K562 (cell line): ENCODE measurements around the gene FRMD4B. TPM values are rescaled to one million over a fixed set of nuclear protein-coding genes. Genes with fewer than 3 reads are reported as not detected.

Source experiments
- ATAC-seq: fragments of 200-7000 bp; cut with Tn5 transposase; 3 replicates; pipeline ENCODE4 v1.9.1; 2020; ENCODE audit warnings: moderate library complexity
- BruUV-seq: library from RNA; stranded (reverse); fragments of 400-500 nt; replicated peaks from 2 replicates; lab custom pipeline; 2021; lab: Mats Ljungman, UMichigan
- CTCF ChIA-PET: fragments of 300-600 bp; formaldehyde crosslinking; extraction: SDS; loops from one replicate; lab custom pipeline; 2021; ENCODE audit warnings: low intra/inter-chr PET ratio; lab: Yijun Ruan, JAX
- POLR2A ChIA-PET: fragments of 300-600, 350-650 bp; sonication (Branson Sonifier 250); formaldehyde crosslinking; extraction: SDS; loops from one replicate; lab custom pipeline; 2021; ENCODE audit warnings: antibody characterized with exemption, inconsistent platforms; lab: Yijun Ruan, JAX
- DNase-seq, 4 experiments: peaks; one replicate each; pipeline versions ENCODE4 v3.0.0 to v3.0.0-alpha.2; 2011 to 2018; ENCODE audit warnings: low spot score in 3 of 4, mixed read lengths in 3 of 4; ENCODE audit errors: extremely low read depth in 1 of 4
- FAIRE-seq: peaks from 2 replicates; lab custom pipeline; 2011; peaks lifted over from hg19 to GRCh38; lab: Jason Lieb, UNC
- H2AFZ ChIP-seq: 2 replicates; pipeline ENCODE4 v1.6.0; 2011; ENCODE audit warnings: low read depth, low read length, control low read depth, inconsistent platforms
- H3K27ac ChIP-seq: fragments of 200-600 bp; 3 replicates; pipeline ENCODE4 v1.8.0; 2011; ENCODE audit warnings: low read depth, mild to moderate bottlenecking, control low read depth, inconsistent platforms, low read length, moderate library complexity, mixed read lengths; ENCODE audit errors: extremely low read depth
- H3K27me3 ChIP-seq, 2 experiments: fragments of 300-600 bp in 1 of 2; 2 replicates in 1 of 2; 3 replicates in 1 of 2; pipeline versions ENCODE4 v1.6.0 to v1.8.0; 2011; ENCODE audit warnings: inconsistent platforms in 2 of 2, low read length in 2 of 2, mild to moderate bottlenecking in 1 of 2, mixed read lengths in 1 of 2, moderate library complexity in 1 of 2; ENCODE audit not compliant: control insufficient read depth in 2 of 2, insufficient read depth in 2 of 2
- H3K36me3 ChIP-seq: fragments of 300-600 bp; 3 replicates; pipeline ENCODE4 v1.8.0; 2011; ENCODE audit warnings: mild to moderate bottlenecking, low read length, inconsistent platforms; ENCODE audit not compliant: control insufficient read depth, insufficient read depth
- H3K4me1 ChIP-seq, 2 experiments: fragments of 200-600 bp in 1 of 2; replicated peaks in 1 of 2; 2 replicates in 1 of 2; 3 replicates in 1 of 2; pipeline versions ENCODE4 v1.5.1 to v1.8.0; 2011; ENCODE audit warnings: inconsistent platforms in 2 of 2, low read length in 2 of 2, mild to moderate bottlenecking in 1 of 2, mixed read lengths in 1 of 2, moderate library complexity in 1 of 2; ENCODE audit not compliant: control insufficient read depth in 2 of 2, insufficient read depth in 2 of 2
- H3K4me2 ChIP-seq: 2 replicates; pipeline ENCODE4 v1.6.1; 2011; ENCODE audit warnings: low read length, control low read depth, inconsistent platforms, mixed read lengths; ENCODE audit not compliant: insufficient read depth
- H3K4me3 ChIP-seq: fragments of 200-600 bp; sonication (generic), shearing (Covaris generic); 2 replicates; pipeline ENCODE4 v1.5.1; 2016; ENCODE audit warnings: control low read depth, inconsistent platforms
- H3K79me2 ChIP-seq: fragments of 200-600 bp; 3 replicates; pipeline ENCODE4 v1.8.0; 2011; ENCODE audit warnings: low read length, inconsistent platforms; ENCODE audit not compliant: control insufficient read depth, insufficient read depth
- H3K9ac ChIP-seq, 2 experiments: 2 replicates each; pipeline versions ENCODE4 v1.6.0 to v1.6.1; 2011; ENCODE audit warnings: low read depth in 2 of 2, low read length in 2 of 2, control low read depth in 1 of 2, inconsistent platforms in 1 of 2, mild to moderate bottlenecking in 1 of 2, mixed read lengths in 1 of 2; ENCODE audit not compliant: insufficient read depth in 1 of 2
- H3K9me1 ChIP-seq: one replicate; pipeline ENCODE4 v1.6.0; 2011; ENCODE audit warnings: inconsistent platforms, mild to moderate bottlenecking, low read length, moderate library complexity; ENCODE audit not compliant: control insufficient read depth, insufficient read depth
- H3K9me3 ChIP-seq: replicated peaks from 2 replicates; pipeline ENCODE4 v1.5.1; 2011; ENCODE audit warnings: low read depth, low read length, inconsistent platforms; ENCODE audit not compliant: control insufficient read depth, insufficient read depth
- H4K20me1 ChIP-seq: replicated peaks from 2 replicates; pipeline ENCODE4 v1.6.1; 2011; ENCODE audit warnings: low read length, inconsistent platforms, mixed read lengths; ENCODE audit not compliant: control insufficient read depth, insufficient read depth
- BHLHE40 ChIP-seq: IDR thresholded peaks from 2 replicates; pipeline ENCODE4 v1.6.1; 2011; ENCODE audit warnings: low read length, improper control_type of control experiment
- SIN3B ChIP-seq: fragments of 450-650 bp; IDR thresholded peaks from 2 replicates; pipeline ENCODE4 v1.6.1; 2017; ENCODE audit warnings: low read depth, mild to moderate bottlenecking, moderate library complexity
- SMARCA5 ChIP-seq: fragments of 450-650 bp; IDR thresholded peaks from 2 replicates; pipeline ENCODE4 v1.6.1; 2016
- WGBS: fragments of 100-300 bp; shearing (Covaris generic); methylation state at CpG from one replicate; pipeline ENCODE4 v1.1.6; 2016; ENCODE audit warnings: low coverage, mixed read lengths; ENCODE audit not compliant: insufficient coverage; ENCODE audit errors: missing lambda C conversion rate; 5-methylcytosine and 5-hydroxymethylcytosine counted together
- in situ Hi-C: fragments of 300-500 bp; cut with MboI; formaldehyde crosslinking; loops from 4 replicates; pipeline ENCODE4 v1.15.0; 2018; ENCODE audit warnings: inconsistent platforms, mixed read lengths
- intact Hi-C: fragments of 100-400 bp; cut with micrococcal nuclease; formaldehyde crosslinking; loops from 2 replicates; pipeline ENCODE4 v1.14.2; 2022
- polyA plus RNA-seq, 8 experiments: library from polyadenylated mRNA; depleted of rRNA in 4 of 8; stranded (reverse) in 5 of 8; unstranded in 3 of 8; fragments of >200 nt; fragmentation: Nextera tagmentation in 2 of 8; fragmentation: Illumina TruSeq in 1 of 8; extraction: Ambion mirVana in 2 of 8; extraction: Trizol in 1 of 8; gene quantifications; 2 replicates each; pipeline versions ENCODE4 v1.2.1 to v1.2.3, GENCODE V29; 2011 to 2014; ENCODE audit warnings: inconsistent platforms in 1 of 8, missing spikeins in 1 of 8
- total RNA-seq, 7 experiments: library from RNA; depleted of rRNA in 6 of 7; stranded (reverse); fragments of >200 nt in 6 of 7; fragmentation: Illumina TruSeq in 2 of 7; extraction: Trizol in 2 of 7; gene quantifications; 2 replicates each; pipeline versions ENCODE4 v1.2.1 to v1.2.3, GENCODE V29; 2011 to 2021; ENCODE audit warnings: low replicate concordance in 1 of 7
- TF ChIP-seq, protein P1 (sequence below): fragments of 250-450 bp; sonication (Bioruptor Pico); IDR thresholded peaks from 2 replicates; pipeline ENCODE4 v1.4.0; 2020
- TF ChIP-seq, protein P2 (sequence below): sonication (generic); formaldehyde crosslinking; IDR thresholded peaks from 2 replicates; pipeline ENCODE4 v1.8.1; 2023; ENCODE audit warnings: mild to moderate bottlenecking, missing genetic modification reagents

FRMD4B gene
- total and polyA plus RNA-seq, 9 of the 15 experiments (the other 6 are each of a cell fraction or from before 2014, with no cell fraction given) = 0.03 to 0.09 (median 0.04) TPM; not detected in 3

GRCh38 chr3:69292959-69293574, 92.8 kb downstream of the FRMD4B start:
- FAIRE-seq = no peak
- POLR2A ChIA-PET = no interaction called here

More at GRCh38 chr3:69292959-69293574, 92.8 kb downstream of the FRMD4B start:
- intact Hi-C loops (no loop called here), in situ Hi-C loops (no loop called here)
- ATAC-seq (no peak), DNase-seq (no peak)
- Histone ChIP-seq H3K4me2 (no peak overlapping the region), H2AFZ (no peak overlapping the region), H3K79me2 (no peaks in the 10 kb centered on the region), H3K27me3 (peaks cover 7% of the 10 kb centered on the region in 2 experiments; a peak in 2 of 5 replicates), H3K4me1 (no peaks in the 10 kb centered on the region), H4K20me1 (no peaks in the 10 kb centered on the region), H3K9me3 (no peaks in the 10 kb centered on the region), H3K9ac (no peak overlapping the region), H3K36me3 (no peaks in the 10 kb centered on the region), H3K4me3 (no peak overlapping the region), H3K27ac (no peak overlapping the region), H3K9me1 (no peaks in the 10 kb centered on the region)
- no TSS peak for BruUV-seq
- CTCF ChIA-PET = no interaction called here
- WGBS = 1% methylated on average over 7 of the region's 7 CpGs
- TF ChIP-seq SMARCA5 = no peak
- TF ChIP-seq SIN3B = no peak
- TF ChIP-seq, protein P1, sequence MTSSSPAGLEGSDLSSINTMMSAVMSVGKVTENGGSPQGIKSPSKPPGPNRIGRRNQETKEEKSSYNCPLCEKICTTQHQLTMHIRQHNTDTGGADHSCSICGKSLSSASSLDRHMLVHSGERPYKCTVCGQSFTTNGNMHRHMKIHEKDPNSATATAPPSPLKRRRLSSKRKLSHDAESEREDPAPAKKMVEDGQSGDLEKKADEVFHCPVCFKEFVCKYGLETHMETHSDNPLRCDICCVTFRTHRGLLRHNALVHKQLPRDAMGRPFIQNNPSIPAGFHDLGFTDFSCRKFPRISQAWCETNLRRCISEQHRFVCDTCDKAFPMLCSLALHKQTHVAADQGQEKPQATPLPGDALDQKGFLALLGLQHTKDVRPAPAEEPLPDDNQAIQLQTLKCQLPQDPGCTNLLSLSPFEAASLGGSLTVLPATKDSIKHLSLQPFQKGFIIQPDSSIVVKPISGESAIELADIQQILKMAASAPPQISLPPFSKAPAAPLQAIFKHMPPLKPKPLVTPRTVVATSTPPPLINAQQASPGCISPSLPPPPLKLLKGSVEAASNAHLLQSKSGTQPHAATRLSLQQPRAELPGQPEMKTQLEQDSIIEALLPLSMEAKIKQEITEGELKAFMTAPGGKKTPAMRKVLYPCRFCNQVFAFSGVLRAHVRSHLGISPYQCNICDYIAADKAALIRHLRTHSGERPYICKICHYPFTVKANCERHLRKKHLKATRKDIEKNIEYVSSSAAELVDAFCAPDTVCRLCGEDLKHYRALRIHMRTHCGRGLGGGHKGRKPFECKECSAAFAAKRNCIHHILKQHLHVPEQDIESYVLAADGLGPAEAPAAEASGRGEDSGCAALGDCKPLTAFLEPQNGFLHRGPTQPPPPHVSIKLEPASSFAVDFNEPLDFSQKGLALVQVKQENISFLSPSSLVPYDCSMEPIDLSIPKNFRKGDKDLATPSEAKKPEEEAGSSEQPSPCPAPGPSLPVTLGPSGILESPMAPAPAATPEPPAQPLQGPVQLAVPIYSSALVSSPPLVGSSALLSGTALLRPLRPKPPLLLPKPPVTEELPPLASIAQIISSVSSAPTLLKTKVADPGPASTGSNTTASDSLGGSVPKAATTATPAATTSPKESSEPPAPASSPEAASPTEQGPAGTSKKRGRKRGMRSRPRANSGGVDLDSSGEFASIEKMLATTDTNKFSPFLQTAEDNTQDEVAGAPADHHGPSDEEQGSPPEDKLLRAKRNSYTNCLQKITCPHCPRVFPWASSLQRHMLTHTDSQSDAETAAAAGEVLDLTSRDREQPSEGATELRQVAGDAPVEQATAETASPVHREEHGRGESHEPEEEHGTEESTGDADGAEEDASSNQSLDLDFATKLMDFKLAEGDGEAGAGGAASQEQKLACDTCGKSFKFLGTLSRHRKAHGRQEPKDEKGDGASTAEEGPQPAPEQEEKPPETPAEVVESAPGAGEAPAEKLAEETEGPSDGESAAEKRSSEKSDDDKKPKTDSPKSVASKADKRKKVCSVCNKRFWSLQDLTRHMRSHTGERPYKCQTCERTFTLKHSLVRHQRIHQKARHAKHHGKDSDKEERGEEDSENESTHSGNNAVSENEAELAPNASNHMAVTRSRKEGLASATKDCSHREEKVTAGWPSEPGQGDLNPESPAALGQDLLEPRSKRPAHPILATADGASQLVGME (CRISPR knock-in tag) = no peak
- TF ChIP-seq BHLHE40 = no peak
- TF ChIP-seq, protein P2, sequence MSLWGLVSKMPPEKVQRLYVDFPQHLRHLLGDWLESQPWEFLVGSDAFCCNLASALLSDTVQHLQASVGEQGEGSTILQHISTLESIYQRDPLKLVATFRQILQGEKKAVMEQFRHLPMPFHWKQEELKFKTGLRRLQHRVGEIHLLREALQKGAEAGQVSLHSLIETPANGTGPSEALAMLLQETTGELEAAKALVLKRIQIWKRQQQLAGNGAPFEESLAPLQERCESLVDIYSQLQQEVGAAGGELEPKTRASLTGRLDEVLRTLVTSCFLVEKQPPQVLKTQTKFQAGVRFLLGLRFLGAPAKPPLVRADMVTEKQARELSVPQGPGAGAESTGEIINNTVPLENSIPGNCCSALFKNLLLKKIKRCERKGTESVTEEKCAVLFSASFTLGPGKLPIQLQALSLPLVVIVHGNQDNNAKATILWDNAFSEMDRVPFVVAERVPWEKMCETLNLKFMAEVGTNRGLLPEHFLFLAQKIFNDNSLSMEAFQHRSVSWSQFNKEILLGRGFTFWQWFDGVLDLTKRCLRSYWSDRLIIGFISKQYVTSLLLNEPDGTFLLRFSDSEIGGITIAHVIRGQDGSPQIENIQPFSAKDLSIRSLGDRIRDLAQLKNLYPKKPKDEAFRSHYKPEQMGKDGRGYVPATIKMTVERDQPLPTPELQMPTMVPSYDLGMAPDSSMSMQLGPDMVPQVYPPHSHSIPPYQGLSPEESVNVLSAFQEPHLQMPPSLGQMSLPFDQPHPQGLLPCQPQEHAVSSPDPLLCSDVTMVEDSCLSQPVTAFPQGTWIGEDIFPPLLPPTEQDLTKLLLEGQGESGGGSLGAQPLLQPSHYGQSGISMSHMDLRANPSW = no peak
